ENCODE measurements around the gene MAP2K5.

Gene MAP2K5

DNA sequence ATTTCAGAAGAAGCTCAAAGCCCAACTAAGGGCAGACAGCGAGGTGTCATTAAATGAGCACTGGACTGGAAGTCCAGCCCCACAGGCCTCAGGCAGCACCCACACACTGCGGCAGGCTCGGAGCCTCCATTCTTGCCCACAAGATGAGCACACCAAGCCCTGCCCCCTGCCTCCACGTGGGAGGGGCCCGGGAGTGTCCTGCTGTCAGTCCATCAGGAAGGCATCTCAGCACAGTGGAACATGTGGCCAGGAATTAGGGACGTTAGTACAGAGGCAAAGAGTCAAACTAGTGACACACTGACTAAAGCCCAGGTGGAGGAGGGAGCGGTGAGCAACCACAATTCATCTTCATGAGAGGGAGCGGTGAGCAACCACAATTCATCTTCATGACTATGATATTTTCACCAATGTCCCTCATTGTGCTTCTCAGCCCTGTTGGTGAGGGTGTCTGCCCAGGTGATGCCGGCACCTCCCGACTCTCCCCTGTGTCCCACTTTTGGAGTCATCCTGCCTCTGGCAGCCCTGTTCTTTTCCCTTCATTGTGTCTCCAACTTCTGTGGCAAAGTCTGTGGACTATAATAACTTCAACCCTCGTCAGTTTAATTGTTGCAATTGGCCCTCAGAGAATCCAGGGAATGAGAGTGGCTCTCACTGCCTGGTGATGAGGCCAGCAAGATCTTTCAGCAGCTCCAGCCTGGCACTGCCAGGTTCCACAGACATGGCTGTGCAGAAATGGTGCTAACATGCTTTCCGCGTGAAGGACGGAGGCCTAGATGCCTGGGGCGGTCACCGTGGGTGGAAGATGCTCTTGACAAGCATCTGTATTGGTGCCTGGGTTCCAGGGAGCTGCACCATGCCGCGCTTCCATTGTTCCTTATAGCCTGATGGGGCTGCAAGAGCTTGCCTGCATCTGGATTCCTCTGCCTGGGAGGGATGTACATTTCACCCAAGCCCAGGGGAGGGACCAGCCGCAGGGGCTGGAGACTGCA, 259.7 kb downstream of the MAP2K5 start:
- no peak overlapping the region for H3K27ac ChIP-seq
- TF ChIP-seq ZFX (IDR thresholded peaks at IDR 0.05) = no peak
- TF ChIP-seq, protein P1, sequence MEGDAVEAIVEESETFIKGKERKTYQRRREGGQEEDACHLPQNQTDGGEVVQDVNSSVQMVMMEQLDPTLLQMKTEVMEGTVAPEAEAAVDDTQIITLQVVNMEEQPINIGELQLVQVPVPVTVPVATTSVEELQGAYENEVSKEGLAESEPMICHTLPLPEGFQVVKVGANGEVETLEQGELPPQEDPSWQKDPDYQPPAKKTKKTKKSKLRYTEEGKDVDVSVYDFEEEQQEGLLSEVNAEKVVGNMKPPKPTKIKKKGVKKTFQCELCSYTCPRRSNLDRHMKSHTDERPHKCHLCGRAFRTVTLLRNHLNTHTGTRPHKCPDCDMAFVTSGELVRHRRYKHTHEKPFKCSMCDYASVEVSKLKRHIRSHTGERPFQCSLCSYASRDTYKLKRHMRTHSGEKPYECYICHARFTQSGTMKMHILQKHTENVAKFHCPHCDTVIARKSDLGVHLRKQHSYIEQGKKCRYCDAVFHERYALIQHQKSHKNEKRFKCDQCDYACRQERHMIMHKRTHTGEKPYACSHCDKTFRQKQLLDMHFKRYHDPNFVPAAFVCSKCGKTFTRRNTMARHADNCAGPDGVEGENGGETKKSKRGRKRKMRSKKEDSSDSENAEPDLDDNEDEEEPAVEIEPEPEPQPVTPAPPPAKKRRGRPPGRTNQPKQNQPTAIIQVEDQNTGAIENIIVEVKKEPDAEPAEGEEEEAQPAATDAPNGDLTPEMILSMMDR (conservative IDR thresholded peaks at IDR 0.05) = no peak

DNA sequence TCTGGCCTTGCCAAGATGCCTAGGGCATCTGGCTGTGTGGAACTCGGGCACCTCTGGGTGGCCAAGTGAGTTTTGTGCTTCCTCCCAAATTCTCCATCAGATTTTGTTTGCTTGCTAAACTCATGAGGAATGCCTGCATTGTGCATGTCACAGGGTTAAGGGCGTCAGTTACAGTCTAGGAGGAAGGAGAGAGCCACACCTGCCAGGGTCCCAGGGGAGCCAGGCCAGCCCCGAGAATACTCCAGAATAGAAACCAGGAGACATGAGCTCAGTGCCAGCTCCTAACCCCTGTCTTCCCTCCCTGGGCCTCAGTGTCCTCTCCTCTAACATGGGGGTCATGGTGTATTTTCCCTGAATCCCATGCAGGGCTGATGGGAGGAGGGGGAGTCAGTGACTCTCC, 260.8 kb downstream of the MAP2K5 start:
- no peak for TF ChIP-seq ZFX (IDR thresholded peaks at IDR 0.05)
- TF ChIP-seq, protein P1 (conservative IDR thresholded peaks at IDR 0.05) = no peak
- H3K27ac ChIP-seq = no peak overlapping the region

DNA sequence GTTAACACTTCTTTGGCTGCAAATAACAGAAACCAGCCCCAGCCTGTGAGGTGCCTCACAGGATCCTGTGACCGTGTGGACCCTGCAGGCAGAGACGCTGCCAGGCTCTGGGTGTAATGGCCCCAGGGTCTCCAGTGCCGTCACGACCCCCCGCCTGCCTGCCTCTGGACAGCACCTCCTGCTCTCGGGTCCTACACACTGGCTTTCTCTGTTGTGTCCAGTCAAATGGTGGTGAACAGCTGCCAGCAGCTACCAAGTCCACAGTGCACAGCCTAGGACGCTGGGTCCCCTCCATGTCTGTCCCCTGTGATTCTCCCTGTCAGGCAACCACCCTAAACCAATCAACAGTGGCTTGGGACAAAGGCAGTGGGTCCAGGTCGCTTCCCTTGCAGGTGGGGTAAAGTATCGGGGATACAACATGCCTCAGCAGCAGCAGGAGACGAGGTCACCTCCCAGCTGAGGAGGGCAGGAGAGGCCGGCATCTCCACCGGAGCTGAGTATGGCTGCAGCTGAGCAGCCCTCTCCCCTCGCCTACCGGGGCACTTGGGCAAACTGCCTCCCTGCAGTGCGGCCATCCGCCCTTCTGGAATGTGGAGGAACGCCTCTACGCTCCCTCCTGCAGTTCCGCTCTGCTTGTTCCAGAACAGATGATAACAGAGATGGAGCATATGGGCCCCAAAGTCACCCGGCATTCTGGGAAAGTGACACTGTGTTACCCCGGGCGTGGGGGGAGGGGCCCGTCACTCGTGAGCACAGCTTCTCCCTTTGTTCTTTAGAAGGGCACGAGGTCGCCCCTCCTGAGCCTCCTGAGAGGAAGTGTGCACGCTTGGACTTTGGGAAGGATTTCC, 261.7 kb downstream of the MAP2K5 start:
- no peak overlapping the region for H3K27ac ChIP-seq
- no peak for TF ChIP-seq ZFX (IDR thresholded peaks at IDR 0.05)
- TF ChIP-seq, protein P1 (conservative IDR thresholded peaks at IDR 0.05) = no peak

DNA sequence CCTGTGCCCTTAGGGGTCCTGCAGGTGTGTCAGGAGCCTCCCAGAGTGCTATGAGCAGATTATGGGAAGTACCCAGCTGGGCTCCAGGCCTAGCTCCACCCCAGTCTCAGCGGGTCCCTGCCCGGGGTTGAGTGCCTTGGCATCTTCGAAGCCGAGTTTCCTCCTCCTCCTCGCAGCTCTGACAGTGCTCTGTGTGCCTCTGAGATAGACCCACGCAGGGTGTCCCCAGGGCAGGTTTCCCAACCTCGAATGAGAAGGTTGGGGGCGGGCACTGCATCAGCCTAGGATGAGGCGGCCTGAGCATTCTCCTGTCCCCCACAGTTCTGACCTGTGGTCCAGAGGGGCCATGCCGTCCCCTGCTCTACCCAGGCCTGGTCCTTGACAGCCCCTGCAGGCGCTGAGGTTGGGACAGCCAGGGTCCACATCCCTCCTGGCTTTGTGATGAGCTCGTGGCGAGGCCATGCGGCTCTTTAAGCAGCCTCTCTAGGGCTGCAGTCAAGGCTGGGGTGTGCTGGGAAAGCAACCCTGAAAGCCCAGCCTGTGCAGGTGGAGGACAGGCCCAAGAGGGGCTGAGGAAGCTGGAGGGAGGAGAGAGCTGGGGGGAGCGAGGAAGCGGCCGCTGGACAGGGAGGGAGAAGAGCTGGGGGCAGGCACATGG, 262.6 kb downstream of the MAP2K5 start:
- TF ChIP-seq, protein P1 (conservative IDR thresholded peaks at IDR 0.05) = no peak
- TF ChIP-seq ZFX (IDR thresholded peaks at IDR 0.05) = no peak
- H3K27ac ChIP-seq = no peak overlapping the region

DNA sequence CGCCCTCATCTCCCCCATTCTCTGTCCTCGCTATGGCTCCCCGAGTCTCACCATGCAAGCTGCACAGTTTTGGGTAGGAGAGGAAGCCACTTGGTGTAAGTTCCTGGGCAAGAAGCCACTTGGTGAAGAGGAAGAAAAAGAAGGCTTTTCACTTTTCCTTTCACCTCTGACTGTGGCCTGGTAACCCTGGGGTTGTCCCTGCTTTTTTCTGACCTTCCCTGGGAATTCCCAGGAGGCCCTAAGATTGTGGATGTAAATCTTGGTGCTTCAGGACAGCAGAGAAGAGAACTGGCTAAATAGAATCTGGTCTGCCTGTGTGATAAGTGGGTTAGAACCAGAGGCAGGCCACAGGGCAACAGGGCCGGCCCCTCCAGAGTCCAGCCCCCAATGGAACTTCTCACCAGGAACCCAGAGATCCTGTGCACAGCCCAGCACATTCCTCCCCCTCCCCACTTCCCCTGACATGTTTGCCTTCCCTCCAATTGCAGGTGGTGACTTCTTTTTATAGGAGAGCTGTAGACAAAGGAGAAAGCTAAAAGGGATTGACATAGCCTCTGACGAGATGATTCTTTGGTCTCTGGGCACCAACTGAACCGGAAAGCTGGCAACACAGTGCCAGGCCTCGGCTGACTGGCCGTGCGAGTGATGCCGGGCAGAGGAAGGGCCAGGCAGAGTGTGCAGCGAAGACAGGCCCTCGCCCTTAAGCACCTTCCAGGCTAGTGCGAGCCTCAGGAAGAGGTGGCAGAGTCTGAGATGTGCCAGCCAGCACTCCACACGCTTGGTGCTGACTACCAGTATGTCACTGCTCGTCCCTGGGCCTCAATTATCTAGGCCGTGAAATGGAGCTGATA, 263.4 kb downstream of the MAP2K5 start:
- TF ChIP-seq, protein P1 (conservative IDR thresholded peaks at IDR 0.05) = no peak
- TF ChIP-seq ZFX (IDR thresholded peaks at IDR 0.05) = no peak
- no peak overlapping the region for H3K27ac ChIP-seq

DNA sequence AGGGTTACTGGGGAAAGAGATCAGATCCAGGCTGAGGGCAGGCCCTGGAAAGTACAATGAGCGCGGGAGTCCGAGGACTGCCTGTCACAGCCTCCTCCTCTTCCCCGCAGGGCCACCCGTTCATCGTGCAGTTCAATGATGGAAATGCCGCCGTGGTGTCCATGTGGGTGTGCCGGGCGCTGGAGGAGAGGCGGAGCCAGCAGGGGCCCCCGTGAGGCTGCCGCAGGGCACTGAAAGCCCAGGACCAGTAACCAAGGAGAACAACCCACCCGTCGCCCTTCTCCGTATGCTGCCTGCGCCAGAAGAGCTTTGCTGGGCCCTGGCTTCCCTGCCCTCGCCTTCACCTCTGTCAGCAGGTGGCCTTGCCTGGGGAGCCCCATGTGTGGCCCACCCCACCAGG, 264.0 kb downstream of the MAP2K5 start:
- H3K27ac ChIP-seq = no peak overlapping the region
- no peak for TF ChIP-seq ZFX (IDR thresholded peaks at IDR 0.05)
- TF ChIP-seq, protein P1 (conservative IDR thresholded peaks at IDR 0.05) = no peak
